Trophoblast cell (in vitro differentiated cells and primary cell): Measurements from ENCODE around the gene DYNC2H1.

Experiments
- DNase-seq, 2 donors: peaks; one replicate each; pipeline ENCODE4 v3.0.0-alpha.2; 2016
- H2AFZ ChIP-seq: 2 replicates; pipeline ENCODE4 v1.6.1; 2013; ENCODE audit warnings: low read length, moderate library complexity, mild to moderate bottlenecking; ENCODE audit not compliant: insufficient read depth, poor library complexity
- H2AK5ac ChIP-seq: 2 replicates; pipeline ENCODE4 v1.6.1; 2013; ENCODE audit warnings: mild to moderate bottlenecking, low read length
- H2BK120ac ChIP-seq: 2 replicates; pipeline ENCODE4 v1.6.1; 2013; ENCODE audit warnings: low read length, mild to moderate bottlenecking, moderate library complexity; ENCODE audit not compliant: insufficient read depth, poor library complexity
- H2BK12ac ChIP-seq: 2 replicates; pipeline ENCODE4 v1.6.1; 2013; ENCODE audit warnings: mild to moderate bottlenecking, low read length, moderate library complexity
- H2BK5ac ChIP-seq: 2 replicates; pipeline ENCODE4 v1.6.1; 2013; ENCODE audit warnings: low read length, low read depth, moderate library complexity, mild to moderate bottlenecking; ENCODE audit not compliant: poor library complexity
- H3K14ac ChIP-seq: 2 replicates; pipeline ENCODE4 v1.6.1; 2013; ENCODE audit warnings: mild to moderate bottlenecking, low read length
- H3K18ac ChIP-seq: 2 replicates; pipeline ENCODE4 v1.6.1; 2013; ENCODE audit warnings: mild to moderate bottlenecking, low read length
- H3K23ac ChIP-seq: 2 replicates; pipeline ENCODE4 v1.6.1; 2013; ENCODE audit warnings: low read length
- H3K27ac ChIP-seq: 2 replicates; pipeline ENCODE4 v1.5.1; 2013; ENCODE audit warnings: low read depth, mild to moderate bottlenecking, inconsistent platforms, low read length, moderate library complexity
- H3K27me3 ChIP-seq: 2 replicates; pipeline ENCODE4 v1.6.1; 2013; ENCODE audit warnings: inconsistent platforms, mild to moderate bottlenecking, low read length, moderate library complexity; ENCODE audit not compliant: insufficient read depth
- H3K36me3 ChIP-seq, 2 experiments: 1 replicate in 1 of 2; 2 replicates in 1 of 2; pipeline ENCODE4 v1.6.1; 2013; ENCODE audit warnings: low read length in 2 of 2, mild to moderate bottlenecking in 2 of 2, moderate library complexity in 1 of 2; ENCODE audit not compliant: insufficient read depth in 2 of 2, control insufficient read depth in 1 of 2
- H3K4ac ChIP-seq: 2 replicates; pipeline ENCODE4 v1.6.1; 2013; ENCODE audit warnings: low read depth, mild to moderate bottlenecking, low read length, moderate library complexity
- H3K4me1 ChIP-seq, 2 experiments: 1 replicate in 1 of 2; 2 replicates in 1 of 2; pipeline ENCODE4 v1.6.1; 2013; ENCODE audit warnings: low read length in 2 of 2, mild to moderate bottlenecking in 2 of 2, moderate library complexity in 1 of 2; ENCODE audit not compliant: insufficient read depth in 2 of 2, control insufficient read depth in 1 of 2
- H3K4me2 ChIP-seq: 2 replicates; pipeline ENCODE4 v1.6.1; 2013; ENCODE audit warnings: inconsistent platforms, mild to moderate bottlenecking, low read length, moderate library complexity
- H3K4me3 ChIP-seq: 2 replicates; pipeline ENCODE4 v1.5.1; 2013; ENCODE audit warnings: mild to moderate bottlenecking, low read depth, low read length, inconsistent platforms
- H3K79me1 ChIP-seq: one replicate; pipeline ENCODE4 v1.6.1; 2013; ENCODE audit warnings: low read length
- H3K79me2 ChIP-seq: 2 replicates; pipeline ENCODE4 v1.6.1; 2013; ENCODE audit warnings: low read length, mild to moderate bottlenecking; ENCODE audit not compliant: control insufficient read depth, insufficient read depth, poor library complexity
- H3K9ac ChIP-seq: 2 replicates; pipeline ENCODE4 v1.6.1; 2013; ENCODE audit warnings: mild to moderate bottlenecking, low read length
- H3K9me3 ChIP-seq: 2 replicates; pipeline ENCODE4 v1.6.1; 2013; ENCODE audit warnings: low read depth, mild to moderate bottlenecking, control low read depth, inconsistent platforms, low read length; ENCODE audit not compliant: insufficient read depth
- H4K12ac ChIP-seq: 2 replicates; pipeline ENCODE4 v1.6.1; 2013; ENCODE audit warnings: low read depth, mild to moderate bottlenecking, low read length, moderate library complexity
- H4K8ac ChIP-seq: 2 replicates; pipeline ENCODE4 v1.6.1; 2013; ENCODE audit warnings: low read depth, mild to moderate bottlenecking, low read length, moderate library complexity
- H4K91ac ChIP-seq: one replicate; pipeline ENCODE4 v1.6.1; 2013; ENCODE audit warnings: low read depth, mild to moderate bottlenecking, low read length, moderate library complexity
- WGBS: extraction: QIAGEN DNeasy Blood & Tissue Kit; methylation state at CpG from one replicate; pipeline ENCODE4 v1.1.7; 2013; ENCODE audit warnings: missing lambda C conversion rate; ENCODE audit not compliant: insufficient read length, insufficient coverage; ENCODE audit errors: extremely low coverage; 5-methylcytosine and 5-hydroxymethylcytosine counted together

The DYNC2H1 gene

DNA sequence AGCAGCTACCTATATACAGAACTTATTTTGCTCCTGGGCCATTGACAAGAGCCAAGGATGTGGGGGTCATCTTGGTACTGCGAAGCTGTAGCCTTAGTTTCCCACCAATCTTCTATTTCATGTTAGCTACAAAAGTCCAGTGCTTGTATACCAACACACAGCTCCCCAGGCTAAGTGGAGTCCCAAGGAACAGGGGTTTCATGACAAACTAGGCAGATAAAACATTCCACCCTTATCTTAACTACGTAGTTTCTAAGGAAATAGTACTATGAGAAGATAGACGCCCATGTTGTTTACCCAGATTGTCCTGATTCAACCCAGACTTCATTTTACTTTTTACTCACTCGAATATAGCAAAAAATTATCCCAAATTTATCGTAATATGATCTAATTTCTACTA is 218.5 kb downstream of the DYNC2H1 start:
- Histone ChIP-seq H3K4me1 (peaks cover 0 to 7% of the 10 kb centered on the region in 2 experiments), H3K4me3 (no peak overlapping the region), H3K9ac (no peak overlapping the region), H2BK5ac (no peak overlapping the region), H2AFZ (no peak overlapping the region), H4K12ac (no peak overlapping the region), H3K18ac (no peak overlapping the region), H3K4ac (no peak overlapping the region), H3K27ac (no peak overlapping the region), H3K23ac (no peak overlapping the region), H3K79me1 (no peaks in the 10 kb centered on the region), H2BK120ac (no peak overlapping the region), H3K14ac (no peak overlapping the region), H4K8ac (no peak overlapping the region), H3K4me2 (no peak overlapping the region), H3K36me3 (no peaks in the 10 kb centered on the region), H2AK5ac (no peak overlapping the region), H3K27me3 (no peaks in the 10 kb centered on the region), H3K79me2 (no peaks in the 10 kb centered on the region), H4K91ac (no peak overlapping the region), H3K9me3 (no peaks in the 10 kb centered on the region), H2BK12ac (no peak overlapping the region)
- 100% methylated on average over 2 of the region's 5 CpGs for WGBS
- peak; percentile 18 to 68 for DNase-seq

DNA sequence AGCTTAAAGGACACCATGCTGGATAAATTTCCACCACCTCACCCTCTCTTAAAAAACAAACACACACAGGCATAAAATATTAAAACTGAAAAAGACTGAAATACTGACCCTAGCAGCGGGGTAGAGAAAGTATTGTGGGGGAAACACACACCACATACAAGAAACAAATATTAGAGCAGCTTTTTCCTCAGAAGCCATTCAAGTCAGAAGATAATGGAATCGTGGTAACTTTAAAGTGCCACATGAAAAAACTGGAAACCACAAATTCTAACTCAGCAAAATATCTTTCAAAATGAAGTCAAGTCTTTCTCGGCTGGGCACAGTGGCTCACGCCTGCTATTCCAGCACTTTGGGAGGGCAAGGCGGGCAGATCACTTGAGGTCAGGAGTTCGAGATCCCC is 223.2 kb downstream of the DYNC2H1 start:
- no peak overlapping the region for H2AK5ac ChIP-seq
- no peaks in the 10 kb centered on the region for H3K27me3 ChIP-seq
- H2BK12ac ChIP-seq = no peak overlapping the region
- no peak overlapping the region for H2AFZ ChIP-seq
- H3K9me3 ChIP-seq = no peaks in the 10 kb centered on the region
- no peak overlapping the region for H3K4ac ChIP-seq
- no CpG with 5 or more reads among the region's 6 CpGs for WGBS
- H3K23ac ChIP-seq = no peak overlapping the region
- no peak for DNase-seq
- no peak overlapping the region for H3K4me2 ChIP-seq
- H3K79me1 ChIP-seq = no peaks in the 10 kb centered on the region
- no peak overlapping the region for H3K27ac ChIP-seq
- H3K18ac ChIP-seq = no peak overlapping the region
- no peak overlapping the region for H4K12ac ChIP-seq
- H3K4me1 ChIP-seq = no peaks in the 10 kb centered on the region
- H2BK5ac ChIP-seq = no peak overlapping the region
- H4K8ac ChIP-seq = no peak overlapping the region
- no peaks in the 10 kb centered on the region for H3K36me3 ChIP-seq
- no peak overlapping the region for H3K4me3 ChIP-seq
- H4K91ac ChIP-seq = no peak overlapping the region
- H2BK120ac ChIP-seq = no peak overlapping the region
- H3K9ac ChIP-seq = no peak overlapping the region
- no peak overlapping the region for H3K14ac ChIP-seq
- H3K79me2 ChIP-seq = no peaks in the 10 kb centered on the region

DNA sequence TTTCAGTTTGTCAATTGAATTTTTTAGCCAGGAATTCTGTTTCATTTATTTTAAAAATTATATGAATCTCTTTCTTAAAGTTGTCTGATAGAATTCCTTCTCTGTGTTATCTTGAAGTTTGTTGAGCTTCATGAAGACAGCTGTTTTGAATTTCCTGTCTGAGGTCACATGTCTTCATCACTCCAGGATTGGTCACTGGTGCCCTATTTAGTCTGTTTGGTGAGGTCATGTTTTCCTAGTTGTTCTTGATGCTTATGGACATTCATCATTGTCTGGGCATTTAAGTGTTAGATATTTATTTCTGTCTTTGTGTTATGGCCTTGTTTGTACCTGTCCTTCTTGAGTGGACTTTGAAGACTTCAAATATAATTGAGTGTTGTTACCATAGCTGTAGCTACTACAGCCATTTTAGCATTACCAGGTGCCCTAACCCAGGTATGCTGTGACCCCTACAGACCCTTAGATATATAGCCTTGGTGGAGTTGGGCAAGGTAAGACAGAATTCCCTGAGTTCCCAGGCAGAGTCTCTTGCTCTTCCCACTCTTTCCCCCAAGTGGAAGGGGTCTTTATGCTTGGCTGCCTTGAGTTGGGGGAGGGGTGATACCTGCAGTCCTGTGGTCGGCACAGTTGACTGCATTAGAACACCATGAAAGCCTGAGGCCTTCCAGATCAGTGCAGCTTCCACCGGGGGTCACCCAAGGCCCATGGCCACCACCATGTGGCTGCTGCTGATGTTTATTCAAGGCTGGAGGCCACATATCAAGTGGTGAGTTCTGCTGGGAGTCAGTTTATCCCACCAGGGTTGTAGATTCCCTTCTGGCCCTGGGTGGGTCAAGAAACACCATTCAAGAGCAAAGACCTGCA is 229.6 kb downstream of the DYNC2H1 start:
- Histone ChIP-seq H3K18ac (no peak overlapping the region), H3K27ac (no peak overlapping the region), H3K36me3 (no peaks in the 10 kb centered on the region), H3K4me1 (no peaks in the 10 kb centered on the region), H4K12ac (no peak overlapping the region), H3K79me1 (no peaks in the 10 kb centered on the region), H2BK5ac (no peak overlapping the region), H3K14ac (no peak overlapping the region), H2AK5ac (no peak overlapping the region), H4K8ac (no peak overlapping the region), H3K9ac (no peak overlapping the region), H3K27me3 (no peaks in the 10 kb centered on the region), H3K4me2 (no peak overlapping the region), H2AFZ (no peak overlapping the region), H2BK120ac (no peak overlapping the region), H4K91ac (no peak overlapping the region), H3K9me3 (no peaks in the 10 kb centered on the region), H2BK12ac (no peak overlapping the region), H3K23ac (no peak overlapping the region), H3K4me3 (no peak overlapping the region), H3K79me2 (no peaks in the 10 kb centered on the region), H3K4ac (no peak overlapping the region)
- no CpG with 5 or more reads among the region's 2 CpGs for WGBS
- DNase-seq = no peak

DNA sequence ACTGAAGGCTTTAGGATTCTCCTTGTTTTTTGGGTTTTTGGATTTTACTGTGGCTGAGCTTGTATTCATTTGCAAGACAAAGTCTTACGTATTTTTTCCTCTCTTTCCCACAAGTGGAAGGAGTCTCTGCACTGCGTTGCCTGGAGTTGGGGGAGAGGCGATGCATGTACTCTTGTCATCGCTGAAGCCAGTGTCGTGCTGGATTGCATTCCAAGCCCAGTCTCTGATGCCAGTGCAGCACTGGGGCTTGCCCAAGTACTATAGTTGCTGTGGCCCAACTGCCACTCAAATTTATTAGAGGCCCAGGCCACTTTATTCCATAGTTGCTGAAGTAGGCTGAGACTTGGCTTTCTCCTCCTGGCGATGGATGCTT is 230.2 kb downstream of the DYNC2H1 start:
- H4K91ac ChIP-seq = no peak overlapping the region
- WGBS = no CpG with 5 or more reads among the region's 6 CpGs

More for the DNA sequence above, 230.2 kb downstream of the DYNC2H1 start:
- no peak overlapping the region for H2BK12ac ChIP-seq
- H3K79me1 ChIP-seq = no peaks in the 10 kb centered on the region
- no peaks in the 10 kb centered on the region for H3K27me3 ChIP-seq
- no peak overlapping the region for H3K4me3 ChIP-seq
- no peak overlapping the region for H3K27ac ChIP-seq
- H3K4ac ChIP-seq = no peak overlapping the region
- no peak overlapping the region for H2AFZ ChIP-seq
- no peaks in the 10 kb centered on the region for H3K9me3 ChIP-seq
- no peak overlapping the region for H2BK120ac ChIP-seq
- no peak overlapping the region for H3K14ac ChIP-seq
- no peak overlapping the region for H2AK5ac ChIP-seq
- no peak overlapping the region for H4K12ac ChIP-seq
- no peaks in the 10 kb centered on the region for H3K79me2 ChIP-seq
- no peak overlapping the region for H2BK5ac ChIP-seq
- H4K8ac ChIP-seq = no peak overlapping the region
- H3K18ac ChIP-seq = no peak overlapping the region
- no peak for DNase-seq
- H3K23ac ChIP-seq = no peak overlapping the region
- H3K9ac ChIP-seq = no peak overlapping the region
- H3K36me3 ChIP-seq = no peaks in the 10 kb centered on the region
- no peak overlapping the region for H3K4me2 ChIP-seq
- no peaks in the 10 kb centered on the region for H3K4me1 ChIP-seq
